Posterior vena cava (tissue), 2 donors: ENCODE data around the gene WDR64. TPM values are rescaled to one million over a fixed set of nuclear protein-coding genes. Genes with fewer than 3 reads are reported as not detected.
"Not testable (repeated sequence)": the region's sequence is repeated elsewhere in the genome, so short reads cannot be mapped to it uniquely, and the experiment has no call there.

Experiments
- DNase-seq: peaks from one replicate; pipeline ENCODE4 v3.0.0-alpha.2; 2020; ENCODE audit warnings: low spot score
- intact Hi-C, 2 donors: fragments of 100-400 bp; cut with DNase I; formaldehyde crosslinking; loops; one replicate each; pipeline versions ENCODE4 v1.14.1 to v1.14.2; 2022 to 2023
- total RNA-seq, 2 donors: library from RNA; stranded (reverse); fragmentation: NEBNext Ultra II Directional; extraction: Animal tissue kit (Norgen Biotek cat#: 25700); gene quantifications; one replicate each; pipeline ENCODE4 v1.2.1, GENCODE V29; 2021
- donor health status: DM: yes; HTN: yes; CAD: no.
- donor health status: DM: yes; HTN: yes; CAD: no.

WDR64 gene
- total RNA-seq, 2 donors from 2014 or later: not detected

DNA sequence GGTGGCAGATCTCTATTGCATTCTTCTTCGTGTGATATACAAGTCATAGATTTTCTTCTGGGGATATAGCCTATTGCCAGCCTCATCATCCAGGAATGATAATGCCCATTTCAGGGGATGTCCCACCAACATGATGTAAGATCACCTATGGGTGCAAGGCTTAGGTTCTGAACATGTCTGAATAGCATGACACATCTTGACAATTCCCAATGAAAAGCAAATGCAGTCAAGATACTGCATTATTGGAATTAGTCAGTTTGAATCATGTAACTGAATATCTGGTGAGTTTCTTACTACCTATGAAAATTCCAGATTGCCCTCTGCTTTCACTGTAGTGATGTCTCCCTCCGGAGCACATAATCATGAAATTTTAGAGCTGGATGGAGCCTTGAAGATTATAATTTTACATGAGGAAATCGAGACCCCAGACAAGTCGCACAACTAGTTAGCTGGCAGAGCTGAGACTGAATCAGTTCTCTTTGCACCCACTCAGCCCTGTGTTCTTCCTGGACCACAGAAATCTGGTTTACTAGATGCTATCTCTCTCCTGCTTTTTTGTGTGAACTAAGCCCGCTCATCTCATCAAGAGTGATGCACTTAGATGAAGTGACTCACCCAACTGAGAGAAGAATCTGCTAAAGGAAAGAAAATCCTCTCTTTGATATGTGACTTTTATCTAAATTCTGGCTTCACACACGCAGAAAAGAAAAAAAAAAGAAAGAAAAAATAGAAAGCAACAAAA lies 65.0 kb downstream of the WDR64 start:
- intact Hi-C loops: no loop called here
- no peak for DNase-seq

DNA sequence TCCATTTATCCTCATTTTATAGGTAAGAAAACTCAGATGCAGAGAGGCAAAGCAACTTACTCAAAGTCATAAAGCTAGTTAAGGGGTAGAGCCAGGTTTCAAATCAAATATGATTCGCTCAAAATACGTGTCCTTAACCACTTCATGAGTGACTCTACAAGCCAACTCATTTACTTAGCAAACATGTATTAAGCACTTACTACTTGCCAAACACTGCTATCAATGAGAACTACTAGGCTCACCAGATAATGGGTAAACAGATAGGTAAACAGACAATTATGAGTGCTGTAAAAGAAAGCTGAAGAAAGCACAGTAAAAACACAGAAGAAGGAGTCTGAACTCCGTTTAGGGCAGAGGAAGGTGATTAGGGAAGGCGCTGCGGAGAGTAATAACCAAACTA lies 65.9 kb downstream of the WDR64 start:
- no peak for DNase-seq
- intact Hi-C loops: no loop called here

DNA sequence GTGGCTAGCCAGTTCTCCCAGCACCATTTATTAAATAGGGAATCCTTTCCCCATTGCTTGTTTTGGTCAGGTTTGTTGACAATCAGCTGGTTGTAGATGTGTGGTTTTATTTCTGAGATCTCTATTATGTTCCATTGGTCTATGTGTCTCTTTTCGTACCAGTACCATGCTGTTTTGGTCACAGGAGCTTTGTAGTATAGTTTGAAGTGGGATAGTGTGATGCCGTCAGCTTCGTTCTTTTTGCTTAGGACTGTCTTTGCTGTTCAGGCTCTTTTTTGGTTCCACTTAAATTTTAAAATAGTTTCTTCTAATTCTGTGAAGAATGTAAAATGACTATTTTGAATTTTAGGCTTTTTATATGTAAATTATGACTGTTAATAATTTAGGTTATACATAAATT lies 68.9 kb downstream of the WDR64 start:
- intact Hi-C loops: no loop called here
- no peak for DNase-seq

DNA sequence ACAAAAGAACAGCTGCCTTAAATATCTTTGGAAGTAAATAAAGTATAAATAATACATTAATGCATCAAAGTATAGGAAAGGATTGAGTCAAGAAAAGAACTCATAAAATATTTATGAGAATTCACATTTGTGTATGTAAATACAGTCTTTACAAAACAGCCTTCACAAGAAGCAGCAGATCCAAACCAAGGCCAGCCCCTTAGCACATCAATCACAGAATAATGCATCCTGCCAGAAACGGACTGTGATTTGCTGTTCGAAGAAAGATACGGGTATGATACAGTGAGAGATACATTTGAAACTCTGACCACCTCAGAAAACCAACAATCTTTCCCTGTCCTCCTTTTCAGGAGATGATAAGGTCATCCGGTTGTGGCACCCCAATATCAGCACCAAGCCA lies 70.9 kb downstream of the WDR64 start:
- intact Hi-C loops: no loop called here
- DNase-seq: no peak

DNA sequence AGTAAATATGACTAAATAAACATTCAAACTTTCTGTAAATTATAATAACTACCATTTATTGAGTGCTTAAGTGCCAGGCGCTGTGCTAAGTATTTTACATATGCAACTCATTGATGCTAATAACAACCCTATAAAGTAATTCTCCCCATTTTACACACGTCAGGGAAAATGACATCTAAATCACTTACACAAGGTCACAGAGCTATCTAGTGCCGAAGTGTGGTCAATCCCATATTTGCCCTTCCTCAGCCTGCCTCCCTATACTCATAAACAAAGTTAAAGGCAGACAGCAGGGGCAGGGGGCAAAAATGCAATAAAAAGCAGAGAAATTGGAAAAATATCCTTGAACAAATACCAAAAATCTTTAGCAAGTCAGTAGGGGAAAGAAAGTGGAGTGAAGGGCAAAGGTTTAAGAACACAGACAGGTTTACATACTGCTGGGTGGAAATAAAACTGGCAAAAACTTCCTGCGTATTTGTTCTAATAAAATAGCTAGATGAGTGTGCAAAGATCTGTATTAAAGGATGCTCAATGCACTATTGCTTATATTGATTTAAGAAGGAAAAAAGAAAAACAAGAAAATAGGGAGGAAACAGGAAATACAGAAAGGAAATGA lies 72.8 kb downstream of the WDR64 start:
- intact Hi-C loops: no loop called here
- no peak for DNase-seq

DNA sequence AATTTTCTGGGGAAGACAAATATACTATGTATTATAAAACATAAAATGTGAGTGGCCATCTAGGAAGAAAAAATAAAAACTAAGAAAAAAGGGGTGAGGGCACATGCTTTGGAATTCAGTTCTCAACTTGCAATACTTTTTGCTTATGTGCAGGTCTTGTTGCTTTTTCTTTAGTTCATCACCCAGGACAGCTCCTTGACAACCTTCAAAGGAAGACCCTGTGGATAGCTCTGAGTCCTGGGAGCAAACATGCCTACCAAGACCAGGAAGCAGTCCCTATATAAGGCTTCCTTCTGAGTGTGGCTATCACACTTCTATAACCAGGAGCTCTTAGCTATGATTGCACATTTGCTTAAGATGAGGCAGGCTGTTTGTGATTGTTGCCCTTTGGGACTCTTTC lies 78.0 kb downstream of the WDR64 start:
- intact Hi-C loops: no loop called here
- no peak for DNase-seq

DNA sequence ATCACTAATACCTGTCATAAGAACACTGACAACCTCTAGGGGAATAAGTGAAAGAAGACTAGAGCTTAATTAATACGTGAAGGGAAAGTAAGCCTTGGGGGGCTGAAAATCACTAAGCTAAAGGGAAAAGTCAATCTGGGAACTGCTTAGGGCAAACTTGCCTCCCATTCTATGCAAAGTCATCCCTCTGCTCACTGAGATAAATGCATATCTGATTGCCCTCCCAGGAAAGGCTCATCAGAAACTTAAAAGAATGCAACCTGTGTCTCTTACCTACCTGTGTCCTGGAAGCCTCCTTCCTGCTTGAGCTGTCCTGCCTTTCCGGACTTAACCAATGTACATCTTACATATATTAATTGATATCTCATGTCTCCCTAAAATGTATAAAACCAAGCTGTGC lies 81.8 kb downstream of the WDR64 start:
- intact Hi-C loops: no loop called here
- no peak for DNase-seq

DNA sequence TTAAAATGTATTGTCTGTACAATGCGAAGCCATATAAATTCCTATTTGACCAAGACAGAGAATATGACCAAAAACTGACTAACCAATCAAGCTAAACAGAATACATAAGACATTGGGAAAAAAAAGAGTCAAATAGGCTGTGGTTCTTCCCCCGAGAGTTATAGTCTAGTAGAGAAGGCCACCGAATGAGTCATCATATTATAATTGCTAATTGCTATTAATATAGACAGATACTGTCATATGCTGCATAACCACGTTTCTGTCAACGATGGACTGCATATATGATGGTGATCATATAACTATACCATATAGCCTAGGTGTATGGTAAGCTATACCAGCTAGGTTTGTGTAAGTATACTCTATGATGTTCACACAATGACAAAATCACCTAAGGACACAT lies 82.5 kb downstream of the WDR64 start:
- intact Hi-C loops: no loop called here
- DNase-seq: no peak

DNA sequence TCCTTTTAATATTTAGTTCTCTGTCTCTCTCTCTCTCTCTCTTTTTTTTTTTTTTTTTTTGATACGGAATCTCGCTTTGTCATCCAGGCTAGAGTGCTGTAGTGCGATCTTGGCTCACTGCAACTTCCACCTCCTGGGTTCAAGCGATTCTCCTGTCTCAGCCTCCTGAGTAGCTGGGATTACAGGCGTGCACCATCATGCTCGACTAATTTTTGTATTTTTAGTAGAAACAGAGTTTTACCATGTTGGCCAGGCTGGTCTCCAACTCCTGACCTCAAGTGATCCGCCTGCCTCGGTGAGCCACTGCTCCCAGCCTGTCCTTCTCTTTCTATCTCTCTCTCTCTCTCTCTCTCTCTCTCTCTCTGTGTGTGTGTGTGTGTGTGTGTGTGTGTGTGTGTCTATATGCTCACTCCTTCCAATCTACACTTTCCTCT lies 83.4 kb downstream of the WDR64 start:
- intact Hi-C loops, DNase-seq: not testable (repeated sequence)

DNA sequence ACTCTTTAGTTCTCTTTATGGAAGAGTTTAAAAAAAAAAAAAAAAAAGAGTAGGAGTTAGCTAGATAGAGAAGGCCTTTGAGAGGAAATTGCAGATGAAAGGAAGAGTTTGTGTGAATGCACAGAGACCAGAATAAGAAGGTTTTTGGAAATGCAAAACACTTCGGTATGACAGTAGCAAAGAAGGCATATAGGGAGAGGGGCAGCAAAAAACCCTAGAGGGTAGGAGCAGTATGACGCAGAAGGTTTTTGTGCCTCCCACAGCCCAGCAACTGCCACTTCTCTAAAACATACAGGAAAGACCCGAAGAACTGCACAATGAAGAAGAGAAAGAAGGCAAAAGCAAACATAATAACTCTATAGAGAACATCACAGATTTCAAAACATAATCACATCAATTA lies 84.3 kb downstream of the WDR64 start:
- DNase-seq: no peak
- intact Hi-C loops: no loop called here

DNA sequence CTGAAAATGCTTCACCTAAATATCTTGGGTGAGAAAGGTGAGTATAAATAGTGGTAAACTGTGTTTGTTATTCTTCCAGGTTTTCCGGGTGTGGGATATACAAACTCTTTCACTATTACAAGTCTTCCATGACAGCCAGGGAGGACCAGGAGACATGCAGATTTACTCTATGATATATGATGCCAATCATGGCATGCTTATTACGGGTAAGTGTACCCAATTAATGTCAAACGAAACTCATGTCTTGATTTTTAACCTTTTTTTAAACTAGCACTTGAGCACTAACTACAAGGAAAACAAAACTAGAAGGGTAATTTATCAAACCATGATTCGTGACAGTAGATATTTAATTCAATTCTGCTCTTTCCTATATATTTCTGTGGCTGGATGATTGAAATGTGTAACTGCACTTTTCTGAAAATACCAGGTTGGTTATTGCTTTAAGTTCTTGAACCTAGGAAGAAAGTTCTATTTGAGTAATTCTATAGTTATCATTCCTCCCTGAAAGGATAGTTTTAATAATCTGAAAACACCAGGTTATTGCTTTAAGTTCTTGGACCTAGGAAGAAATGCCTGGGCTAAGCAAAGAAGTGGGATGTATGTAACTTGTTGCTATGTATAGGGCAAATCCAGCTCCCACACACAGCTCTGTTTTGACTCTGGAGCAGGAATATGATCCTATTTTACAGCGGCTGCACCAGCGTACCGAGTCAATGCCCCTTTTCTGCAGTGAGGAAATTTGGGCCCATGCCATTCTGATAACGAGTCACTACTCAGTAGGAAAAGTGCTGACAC lies 86.4 kb downstream of the WDR64 start:
- intact Hi-C loops: no loop called here
- DNase-seq: no peak

DNA sequence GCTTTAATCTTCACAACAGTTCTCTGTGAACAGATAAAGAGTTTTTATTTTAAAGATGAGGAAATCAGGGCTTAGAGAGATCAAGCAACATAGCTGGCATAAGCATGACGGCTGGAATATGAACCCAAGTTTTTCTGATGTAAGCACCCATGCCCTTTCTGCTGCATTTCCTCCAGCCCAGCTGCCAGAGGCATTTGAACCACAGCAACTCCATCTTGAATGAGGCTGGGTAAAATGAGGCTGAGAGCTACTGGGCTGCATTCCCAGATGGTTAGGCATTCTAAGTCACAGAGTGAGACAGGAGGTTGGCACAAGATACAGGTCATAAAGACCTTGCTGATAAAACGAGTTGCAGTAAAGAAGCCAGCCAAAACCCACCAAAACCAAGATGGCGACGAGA lies 90.0 kb downstream of the WDR64 start:
- intact Hi-C loops: no loop called here
- DNase-seq: no peak

DNA sequence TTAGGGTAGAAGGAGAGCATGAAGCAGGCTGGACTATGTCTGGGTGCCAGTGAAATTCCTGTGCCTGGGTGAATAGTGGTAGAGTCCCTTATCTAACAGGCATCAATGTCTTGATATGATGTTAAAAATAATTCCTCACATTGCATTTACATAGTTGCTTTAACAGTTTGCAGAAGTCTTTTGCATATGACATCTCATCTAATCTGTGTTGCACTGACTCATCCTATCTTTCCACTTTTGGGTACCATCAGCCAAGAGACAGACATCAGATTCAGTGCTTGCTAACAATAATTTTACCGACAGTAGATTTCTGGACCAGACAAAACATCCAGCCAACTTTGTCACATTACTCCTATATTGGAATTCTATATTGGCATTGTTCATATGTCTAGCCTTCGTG lies 92.5 kb downstream of the WDR64 start:
- intact Hi-C loops: no loop called here
- DNase-seq: no peak

DNA sequence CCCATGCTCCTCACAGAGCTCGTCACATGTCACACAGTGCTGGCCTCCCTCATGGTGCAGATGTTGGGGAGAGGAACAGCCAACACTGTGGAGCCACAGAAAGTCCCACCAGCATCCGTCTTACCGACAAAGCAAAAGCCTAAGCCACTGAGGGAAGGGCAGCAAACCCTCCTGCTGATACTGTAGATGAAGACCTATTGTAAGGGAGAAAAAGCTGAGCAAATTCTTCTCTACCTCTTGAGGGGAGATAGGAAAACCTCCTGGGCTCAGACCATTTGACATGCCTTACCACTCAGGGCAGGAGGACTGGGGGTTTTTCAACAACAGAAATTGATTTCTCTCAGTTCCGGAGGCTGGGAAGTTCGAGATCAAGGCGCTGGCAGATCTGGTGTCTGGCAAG lies 95.9 kb downstream of the WDR64 start:
- intact Hi-C loops: no loop called here
- DNase-seq: no peak

DNA sequence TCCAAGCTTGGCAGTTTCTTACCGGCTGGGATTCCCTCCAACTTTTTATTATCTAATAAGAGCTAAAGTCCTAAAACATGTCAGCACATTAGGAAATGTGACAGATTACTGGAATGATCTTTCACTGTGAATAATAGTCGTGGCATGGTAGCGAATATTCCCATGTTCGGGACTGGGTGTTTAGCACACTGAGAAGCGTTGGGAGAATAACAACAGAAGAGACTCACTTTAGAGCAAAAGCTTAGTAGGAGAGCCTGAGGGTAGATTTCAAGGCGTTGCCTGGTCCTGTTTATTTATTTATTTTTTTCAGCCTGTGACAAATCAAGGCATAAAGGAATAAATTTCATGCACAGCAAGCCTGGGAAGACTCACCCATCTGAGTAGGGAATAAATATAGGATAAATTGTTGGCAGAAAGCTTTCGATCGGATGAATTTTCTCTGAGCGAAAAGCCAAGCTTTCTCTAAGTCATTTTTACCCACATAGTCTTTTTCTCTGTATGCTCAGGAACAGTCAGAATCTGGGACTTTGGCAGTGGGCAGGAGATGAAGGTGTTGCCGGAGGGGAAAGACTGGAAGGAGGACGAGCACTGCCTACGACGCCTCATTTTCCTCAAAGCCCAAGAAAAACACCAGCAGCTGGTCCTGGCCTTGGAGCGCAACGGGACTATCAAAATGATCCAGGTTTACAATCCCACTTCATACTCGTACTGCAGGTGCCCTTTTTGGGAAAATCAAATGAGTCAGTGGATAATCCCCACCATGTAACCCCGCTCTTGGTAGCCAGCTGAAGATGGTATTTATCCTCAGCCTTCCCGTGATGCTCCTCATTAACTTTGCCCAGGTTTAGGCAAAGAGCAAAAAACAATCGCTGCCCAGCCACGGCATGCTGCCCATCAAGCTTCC lies 97.2 kb downstream of the WDR64 start:
- no peak for DNase-seq
- intact Hi-C loops: no loop called here

DNA sequence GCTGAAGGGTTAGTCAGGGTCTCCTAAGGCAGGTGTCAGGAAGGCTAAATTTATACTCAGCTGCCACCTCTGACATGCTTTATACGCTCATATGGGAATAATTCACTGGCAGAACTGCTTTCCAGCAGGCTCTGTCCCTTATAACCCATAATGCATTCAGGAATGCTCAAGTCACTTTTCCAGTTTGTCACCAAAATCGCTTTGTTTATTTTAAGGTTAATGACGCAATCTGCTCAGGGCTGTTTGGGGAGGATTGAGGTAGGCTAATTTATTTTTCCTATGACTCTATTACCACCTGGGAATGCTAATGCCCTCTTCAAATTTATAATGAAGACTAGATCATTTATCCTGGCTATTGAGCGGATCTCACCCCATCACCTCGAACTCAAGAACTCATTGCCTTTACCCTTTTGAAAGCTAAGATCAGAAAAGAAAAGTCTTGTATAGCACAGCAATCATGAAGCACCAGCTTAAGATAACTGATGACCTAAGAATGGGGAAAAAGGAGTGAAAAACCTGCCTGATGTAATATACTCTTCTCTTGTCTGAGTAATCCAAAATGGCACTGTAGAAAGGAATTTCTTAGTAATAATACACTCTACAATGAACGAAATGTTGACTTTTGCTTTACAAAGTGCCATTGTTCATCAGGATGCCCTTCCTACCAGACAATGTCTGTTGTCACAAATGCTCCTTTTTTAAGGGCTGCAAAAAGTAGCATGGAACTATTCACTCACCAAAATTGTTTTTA lies 98.0 kb downstream of the WDR64 start:
- intact Hi-C loops: no loop called here
- no peak for DNase-seq

DNA sequence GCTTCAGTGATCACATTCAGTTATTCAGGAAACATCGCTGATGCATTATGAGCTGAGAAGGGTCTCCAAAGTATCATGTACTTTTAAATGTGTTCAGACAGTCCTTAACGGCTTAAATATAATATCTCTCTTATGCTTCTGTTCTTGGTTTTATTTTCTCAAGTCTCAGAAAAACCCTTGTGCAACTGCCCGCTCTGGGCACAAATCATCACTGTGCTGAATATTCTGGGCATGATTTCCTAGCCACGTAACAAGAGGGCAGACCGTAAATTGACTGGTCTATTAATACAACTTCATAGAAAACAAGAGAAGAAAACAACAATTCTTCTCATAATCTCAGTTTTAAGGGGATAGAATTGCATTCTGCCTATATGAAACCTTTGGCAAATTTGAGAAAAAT lies 99.4 kb downstream of the WDR64 start:
- intact Hi-C loops: no loop called here
- no peak for DNase-seq

DNA sequence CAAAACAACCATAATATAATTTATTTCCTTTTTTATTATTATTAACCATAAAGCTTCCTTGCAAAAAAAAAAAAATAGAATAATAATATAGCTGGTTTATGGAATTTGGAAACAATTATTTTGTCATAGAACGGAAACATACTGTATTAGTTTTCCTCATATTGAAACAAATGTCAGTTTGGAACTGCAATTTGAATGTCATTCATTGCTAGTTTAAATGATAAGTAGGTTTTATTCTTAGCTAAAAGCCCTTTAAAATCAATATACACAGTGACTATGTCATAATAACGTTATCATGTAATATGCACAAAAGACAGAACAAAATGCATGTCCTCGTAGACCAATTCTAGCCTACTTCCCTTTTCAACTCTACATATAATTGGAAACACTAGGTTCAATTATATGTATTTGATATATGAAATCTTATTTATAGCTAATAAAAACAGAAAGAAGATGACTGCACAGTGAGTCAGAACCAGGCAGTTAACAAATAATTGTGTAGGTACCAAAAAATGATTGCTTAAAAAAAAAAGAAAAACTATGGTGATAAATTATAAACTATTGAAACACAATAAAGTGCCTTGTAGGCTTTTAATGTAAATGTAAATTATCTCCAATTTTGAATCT lies 110.7 kb downstream of the WDR64 start:
- DNase-seq: no peak
- intact Hi-C loops: no loop called here

DNA sequence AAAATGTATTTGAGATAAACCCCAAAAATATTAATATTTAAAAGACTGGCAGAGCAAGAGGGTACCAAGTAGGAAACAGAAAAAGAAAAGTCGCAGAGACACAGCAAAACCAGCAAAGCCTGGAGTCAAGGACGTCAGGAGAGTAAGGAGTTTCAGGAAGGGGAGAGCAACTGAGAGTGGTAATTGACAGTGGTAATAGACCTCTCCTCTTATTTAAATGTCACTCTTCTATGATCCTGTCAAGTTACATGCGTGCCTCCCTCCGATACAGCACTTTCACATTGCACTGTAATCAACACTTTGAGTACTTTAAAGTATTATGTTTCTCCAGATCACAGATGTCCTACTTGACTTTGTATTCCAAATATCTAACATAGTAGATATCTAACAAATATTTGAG lies 113.3 kb downstream of the WDR64 start:
- intact Hi-C loops: no loop called here
- DNase-seq: no peak
